GM23338 (cell line): Measurements from ENCODE around the gene PRDM9. TPM values are rescaled to one million over a fixed set of nuclear protein-coding genes. Genes with fewer than 3 reads are reported as not detected.

Experiments
- ATAC-seq: fragments of 200-7000 bp; cut with Tn5 transposase; 3 replicates; pipeline ENCODE4 v1.9.1; 2020
- DNase-seq: peaks from one replicate; pipeline ENCODE4 v3.0.0-alpha.2; 2015; ENCODE audit warnings: low spot score
- H2AFZ ChIP-seq: fragments of 200-600 bp; sonication (generic); 2 replicates; pipeline ENCODE4 v1.8.0; 2016; ENCODE audit warnings: antibody characterized with exemption, mild to moderate bottlenecking, moderate library complexity
- H3F3A ChIP-seq: fragments of 200-600 bp; sonication (generic); replicated peaks from 2 replicates; pipeline ENCODE4 v1.8.0; 2017; ENCODE audit warnings: antibody characterized with exemption, mixed run types, low read depth
- H3K27ac ChIP-seq: fragments of 200-600 bp; sonication (generic); 2 replicates; pipeline ENCODE4 v1.6.1; 2016; ENCODE audit warnings: low read depth
- H3K27me3 ChIP-seq: fragments of 200-600 bp; sonication (generic); 2 replicates; pipeline ENCODE4 v1.8.0; 2016; ENCODE audit warnings: mild to moderate bottlenecking, mixed run types, moderate library complexity; ENCODE audit not compliant: insufficient read depth
- H3K36me3 ChIP-seq: fragments of 200-600 bp; sonication (generic); 2 replicates; pipeline ENCODE4 v1.8.0; 2016; ENCODE audit warnings: mild to moderate bottlenecking; ENCODE audit not compliant: insufficient read depth
- H3K4me1 ChIP-seq: fragments of 200-600 bp; sonication (generic); 2 replicates; pipeline ENCODE4 v1.8.0; 2016; ENCODE audit warnings: mild to moderate bottlenecking, moderate library complexity; ENCODE audit not compliant: insufficient read depth
- H3K4me2 ChIP-seq: fragments of 200-600 bp; sonication (generic); 2 replicates; pipeline ENCODE4 v1.7.1; 2017; ENCODE audit warnings: mixed run types
- H3K4me3 ChIP-seq: fragments of 200-600 bp; sonication (generic); 2 replicates; pipeline ENCODE4 v1.6.1; 2016; ENCODE audit warnings: mixed run types
- H3K79me2 ChIP-seq: fragments of 200-600 bp; sonication (generic); replicated peaks from 2 replicates; pipeline ENCODE4 v1.8.0; 2017; ENCODE audit warnings: mild to moderate bottlenecking; ENCODE audit not compliant: insufficient read depth
- H3K9me2 ChIP-seq: fragments of 200-600 bp; sonication (generic); 2 replicates; pipeline ENCODE4 v1.8.0; 2017; ENCODE audit not compliant: insufficient read depth
- H4K20me1 ChIP-seq: fragments of 200-600 bp; sonication (generic); replicated peaks from 2 replicates; pipeline ENCODE4 v1.8.0; 2017; ENCODE audit warnings: mild to moderate bottlenecking; ENCODE audit not compliant: insufficient read depth
- H3K27ac Mint-ChIP-seq: 2 replicates; pipeline ENCODE4 v1.8.0; 2020; ENCODE audit warnings: inconsistent platforms, mild to moderate bottlenecking, moderate library complexity, mixed read lengths
- H3K27me3 Mint-ChIP-seq: 3 replicates; pipeline ENCODE4 v1.8.0; 2022; ENCODE audit warnings: low read depth, mild to moderate bottlenecking, moderate library complexity, mixed read lengths, inconsistent platforms; ENCODE audit not compliant: insufficient read depth, poor library complexity
- H3K36me3 Mint-ChIP-seq: 3 replicates; pipeline ENCODE4 v1.8.0; 2021; ENCODE audit warnings: low read depth, mild to moderate bottlenecking, inconsistent platforms, moderate library complexity, mixed read lengths
- H3K4me1 Mint-ChIP-seq: 3 replicates; pipeline ENCODE4 v1.8.0; 2020; ENCODE audit warnings: mild to moderate bottlenecking, inconsistent platforms, mixed read lengths
- H3K4me3 Mint-ChIP-seq: 3 replicates; pipeline ENCODE4 v1.8.0; 2021; ENCODE audit warnings: moderate library complexity, mild to moderate bottlenecking, inconsistent platforms, mixed read lengths
- H3K9me3 Mint-ChIP-seq: 3 replicates; pipeline ENCODE4 v1.8.0; 2020; ENCODE audit warnings: moderate library complexity, mild to moderate bottlenecking, inconsistent platforms, mixed read lengths
- CREB1 ChIP-seq: fragments of 250-450 bp; sonication (Bioruptor Pico); IDR thresholded peaks from 2 replicates; pipeline ENCODE4 v1.5.0; 2020; ENCODE audit warnings: low read depth, mild to moderate bottlenecking, moderate library complexity
- CTCF ChIP-seq, 2 experiments: fragments of 200-600 bp in 1 of 2; sonication (generic) in 1 of 2; conservative IDR thresholded peaks; 2 replicates each; pipeline versions ENCODE4 v1.5.1 to v1.6.1; 2016 to 2017; ENCODE audit warnings: antibody characterized with exemption in 2 of 2, low read depth in 2 of 2, mild to moderate bottlenecking in 2 of 2, moderate library complexity in 1 of 2
- ETS1 ChIP-seq: IDR thresholded peaks from 2 replicates; pipeline ENCODE4 v1.6.1; 2016; ENCODE audit warnings: antibody characterized with exemption
- JUNB ChIP-seq: IDR thresholded peaks from one replicate; pipeline ENCODE4 v1.6.1; 2016; ENCODE audit warnings: antibody characterized with exemption; ENCODE audit not compliant: unreplicated experiment
- NANOG ChIP-seq: IDR thresholded peaks from 2 replicates; pipeline ENCODE4 v1.6.1; 2016; ENCODE audit warnings: antibody characterized with exemption, borderline replicate concordance
- POLR2AphosphoS5 ChIP-seq: IDR thresholded peaks from 2 replicates; pipeline ENCODE4 v1.6.1; 2016; ENCODE audit warnings: antibody characterized with exemption, low read depth
- ZNF114 ChIP-seq: fragments of 250-450 bp; sonication (Bioruptor Pico); IDR thresholded peaks from 2 replicates; pipeline ENCODE4 v1.5.0; 2020; ENCODE audit warnings: mild to moderate bottlenecking, moderate library complexity
- ZNF331 ChIP-seq: fragments of 250-450 bp; sonication (Bioruptor Pico); IDR thresholded peaks from 2 replicates; pipeline ENCODE4 v1.5.0; 2020; ENCODE audit warnings: low read depth, mild to moderate bottlenecking, moderate library complexity
- polyA plus RNA-seq: library from polyadenylated mRNA; unstranded; fragments of >200 nt; fragmentation: Nextera tagmentation; extraction: Ambion mirVana; gene quantifications from 2 replicates; pipeline ENCODE4 v1.2.1, GENCODE V29; 2016
- total RNA-seq: library from RNA; depleted of rRNA; stranded (reverse); fragments of >200 nt; shearing (Covaris generic); gene quantifications from 2 replicates; pipeline ENCODE4 v1.2.3, GENCODE V29; 2014

Gene PRDM9
- total and polyA plus RNA-seq, 2 experiments from 2014 or later = not detected

GRCh38 chr5:23461576-23461975 lies 45.8 kb upstream of the PRDM9 start:
- Histone ChIP-seq H3K4me2 (no peak overlapping the region), H3K27me3 (no peaks in the 10 kb centered on the region), H2AFZ (no peak overlapping the region), H3K36me3 (peaks cover 10% of the 10 kb centered on the region; the same call in 1 of the 2 replicates), H3K79me2 (no peaks in the 10 kb centered on the region), H3K4me3 (no peak overlapping the region), H3F3A (no peaks in the 10 kb centered on the region), H4K20me1 (no peaks in the 10 kb centered on the region), H3K27ac (no peak overlapping the region), H3K9me2 (no peaks in the 10 kb centered on the region), H3K4me1 (no peaks in the 10 kb centered on the region)
- TF ChIP-seq ZNF331 (CRISPR knock-in tag) (no peak), CREB1 (CRISPR knock-in tag) (no peak), ETS1 (no peak), NANOG (no peak), ZNF114 (CRISPR knock-in tag) (no peak), JUNB (no peak)
- Mint-ChIP-seq H3K27me3 (peaks cover 1% of the 10 kb centered on the region), H3K36me3 (peaks cover 14% of the 10 kb centered on the region; the same call in 2 of the 3 replicates), H3K4me3 (no peak overlapping the region), H3K4me1 (no peaks in the 10 kb centered on the region), H3K27ac (no peak overlapping the region), H3K9me3 (peaks cover 23% of the 10 kb centered on the region)
- DNase-seq = no peak
- ATAC-seq = no peak

- no peaks in the 10 kb centered on the region for H3K4me1 Mint-ChIP-seq
- peaks cover 30% of the 10 kb centered on the region for H3K9me3 Mint-ChIP-seq
- TF ChIP-seq ZNF331 (CRISPR knock-in tag) (no peak), POLR2AphosphoS5 (no peak), CTCF (conservative IDR thresholded peaks at IDR 0.05; ENCODE audit: low read depth in 2 of 2) (no peak)
- H3K36me3 Mint-ChIP-seq = peaks cover 17% of the 10 kb centered on the region; the same call in 2 of the 3 replicates
- no peak overlapping the region for H3K27ac Mint-ChIP-seq
- no peak overlapping the region for H3K27ac ChIP-seq
- no peaks in the 10 kb centered on the region for H3K4me1 ChIP-seq
- H2AFZ ChIP-seq = no peak overlapping the region
- no peak overlapping the region for H3K4me3 Mint-ChIP-seq
- H3K4me3 ChIP-seq = no peak overlapping the region
- no peaks in the 10 kb centered on the region for H3F3A ChIP-seq
- ATAC-seq (no peak), DNase-seq (no peak)
- H3K27me3 Mint-ChIP-seq = peaks cover 3% of the 10 kb centered on the region
- H4K20me1 ChIP-seq = no peaks in the 10 kb centered on the region
- H3K4me2 ChIP-seq = no peak overlapping the region
- H3K27me3 ChIP-seq = no peaks in the 10 kb centered on the region
- no peaks in the 10 kb centered on the region for H3K9me2 ChIP-seq
- H3K36me3 ChIP-seq = peaks cover 14% of the 10 kb centered on the region; the same call in 1 of the 2 replicates
- H3K79me2 ChIP-seq = no peaks in the 10 kb centered on the region
These were observed 41.0 kb upstream of the PRDM9 start for GRCh38 chr5:23466401-23466912.
